Uterus (tissue), 2 donors: Measurements from ENCODE around the gene ARRDC5.

Experiments
- POLR2A ChIP-seq, 2 donors: fragments of 450-650 bp; IDR thresholded peaks; one replicate each; pipeline ENCODE4 v1.6.1; 2016; ENCODE audit warnings: antibody characterized with exemption in 2 of 2, mild to moderate bottlenecking in 1 of 2, moderate library complexity in 1 of 2
- TF ChIP-seq, protein P1 (sequence below), 4 experiments: fragments of 200-600 bp in 2 of 4; fragments of 450-650 bp in 2 of 4; sonication (generic) in 2 of 4; IDR thresholded peaks; one replicate each; pipeline ENCODE4 v1.5.1; 2016 to 2019; ENCODE audit warnings: antibody characterized with exemption in 4 of 4, mild to moderate bottlenecking in 2 of 4, moderate library complexity in 1 of 4

DNA sequence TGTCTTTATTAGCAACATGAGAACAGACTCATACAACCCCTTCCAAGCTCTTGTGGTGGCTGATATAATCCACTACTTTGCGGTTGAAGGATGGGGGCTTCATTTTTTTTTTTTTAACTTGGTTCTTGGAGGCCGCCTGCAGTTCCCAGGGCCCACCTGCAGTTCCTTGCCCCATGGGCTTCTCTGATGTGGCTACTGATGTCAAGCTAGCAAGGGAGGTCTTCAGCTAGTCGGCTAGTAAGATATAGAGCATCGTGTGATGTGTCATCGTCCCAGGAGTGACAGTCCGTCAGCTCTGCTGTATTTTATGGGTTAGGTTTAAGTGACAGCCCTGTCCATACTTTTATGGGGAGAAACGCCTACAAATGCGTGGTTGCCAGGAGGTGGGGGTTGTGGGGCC lies 32.7 kb upstream of the ARRDC5 start:
- no peak for TF ChIP-seq POLR2A (IDR thresholded peaks at IDR 0.05)
- TF ChIP-seq, protein P1, sequence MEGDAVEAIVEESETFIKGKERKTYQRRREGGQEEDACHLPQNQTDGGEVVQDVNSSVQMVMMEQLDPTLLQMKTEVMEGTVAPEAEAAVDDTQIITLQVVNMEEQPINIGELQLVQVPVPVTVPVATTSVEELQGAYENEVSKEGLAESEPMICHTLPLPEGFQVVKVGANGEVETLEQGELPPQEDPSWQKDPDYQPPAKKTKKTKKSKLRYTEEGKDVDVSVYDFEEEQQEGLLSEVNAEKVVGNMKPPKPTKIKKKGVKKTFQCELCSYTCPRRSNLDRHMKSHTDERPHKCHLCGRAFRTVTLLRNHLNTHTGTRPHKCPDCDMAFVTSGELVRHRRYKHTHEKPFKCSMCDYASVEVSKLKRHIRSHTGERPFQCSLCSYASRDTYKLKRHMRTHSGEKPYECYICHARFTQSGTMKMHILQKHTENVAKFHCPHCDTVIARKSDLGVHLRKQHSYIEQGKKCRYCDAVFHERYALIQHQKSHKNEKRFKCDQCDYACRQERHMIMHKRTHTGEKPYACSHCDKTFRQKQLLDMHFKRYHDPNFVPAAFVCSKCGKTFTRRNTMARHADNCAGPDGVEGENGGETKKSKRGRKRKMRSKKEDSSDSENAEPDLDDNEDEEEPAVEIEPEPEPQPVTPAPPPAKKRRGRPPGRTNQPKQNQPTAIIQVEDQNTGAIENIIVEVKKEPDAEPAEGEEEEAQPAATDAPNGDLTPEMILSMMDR (IDR thresholded peaks at IDR 0.05): no peak
